Natural killer cell (primary cell): ENCODE measurements around the gene TBATA. TPM values are rescaled to one million over a fixed set of nuclear protein-coding genes. Genes with fewer than 3 reads are reported as not detected.

Experiments used
- ATAC-seq, 3 donors: fragments of 150-1000 bp in 2 of 3; fragments of 200-7000 bp in 1 of 3; cut with Tn5 transposase; 1 replicate in 1 of 3; 2 replicates in 2 of 3; pipeline ENCODE4 v1.10.0; 2021; ENCODE audit warnings: mild to moderate bottlenecking in 2 of 3, moderate library complexity in 2 of 3
- DNase-seq, 2 donors: peaks; one replicate each; pipeline versions ENCODE4 v3.0.0 to v3.0.0-alpha.2; 2013 to 2021; ENCODE audit warnings: mixed read lengths in 1 of 2
- H3K27ac ChIP-seq: one replicate; pipeline ENCODE4 v1.5.1; 2013; ENCODE audit warnings: mild to moderate bottlenecking, low read length
- H3K27me3 ChIP-seq: one replicate; pipeline ENCODE4 v1.6.1; 2013; ENCODE audit warnings: low read length; ENCODE audit not compliant: control insufficient read depth, insufficient read depth
- H3K36me3 ChIP-seq: one replicate; pipeline ENCODE4 v1.6.1; 2013; ENCODE audit warnings: low read length; ENCODE audit not compliant: control insufficient read depth, insufficient read depth
- H3K4me1 ChIP-seq: one replicate; pipeline ENCODE4 v1.6.1; 2013; ENCODE audit warnings: low read length; ENCODE audit not compliant: control insufficient read depth, insufficient read depth
- H3K4me3 ChIP-seq: one replicate; pipeline ENCODE4 v1.5.1; 2013; ENCODE audit warnings: low read length
- H3K9me3 ChIP-seq: one replicate; pipeline ENCODE4 v1.6.1; 2013; ENCODE audit warnings: low read length; ENCODE audit not compliant: control insufficient read depth, insufficient read depth
- H3K27ac Mint-ChIP-seq, 2 donors: one replicate each; pipeline ENCODE4 v1.8.0; 2022; ENCODE audit warnings: mild to moderate bottlenecking in 2 of 2, mixed read lengths in 2 of 2, moderate library complexity in 1 of 2
- H3K27me3 Mint-ChIP-seq, 2 donors: one replicate each; pipeline ENCODE4 v1.8.0; 2022; ENCODE audit warnings: low read depth in 2 of 2, mixed read lengths in 2 of 2
- H3K36me3 Mint-ChIP-seq: one replicate; pipeline ENCODE4 v1.8.0; 2022; ENCODE audit warnings: mixed read lengths
- H3K4me1 Mint-ChIP-seq, 2 donors: one replicate each; pipeline ENCODE4 v1.8.0; 2022; ENCODE audit warnings: mixed read lengths in 2 of 2
- H3K4me3 Mint-ChIP-seq: one replicate; pipeline ENCODE4 v1.8.0; 2022; ENCODE audit warnings: mild to moderate bottlenecking, moderate library complexity, mixed read lengths
- H3K9me3 Mint-ChIP-seq, 2 donors: one replicate each; pipeline ENCODE4 v1.8.0; 2022; ENCODE audit warnings: mixed read lengths in 2 of 2
- WGBS: methylation state at CpG from one replicate; pipeline ENCODE4 v1.1.7; 2013; ENCODE audit warnings: missing lambda C conversion rate; ENCODE audit not compliant: insufficient coverage; 5-methylcytosine and 5-hydroxymethylcytosine counted together
- intact Hi-C: fragments of 100-400 bp; cut with micrococcal nuclease; formaldehyde crosslinking; loops from one replicate; pipeline ENCODE4 v1.14.2; 2022
- total RNA-seq, 4 donors: library from RNA; stranded (reverse); fragments of 120-200 nt in 1 of 4; gene quantifications; one replicate each; pipeline versions ENCODE4 v1.2.3 to v1.2.4, GENCODE V29; 2013 to 2022
- TF ChIP-seq, protein P1 (sequence below): fragments of 200-600 bp; IDR thresholded peaks from one replicate; pipeline ENCODE4 v1.8.0; 2022; ENCODE audit warnings: antibody characterized with exemption

TBATA gene
- total RNA-seq, 3 donors from 2014 or later (not counting 1 experiment from before 2014, with no cell fraction given) = 0.16 TPM; not detected in 2

- DNase-seq (no peak), ATAC-seq (no peak)
- Mint-ChIP-seq H3K4me3 (no peak overlapping the region), H3K27me3 (peaks cover 4 to 10% of the 10 kb centered on the region in 2 donors), H3K36me3 (no peaks in the 10 kb centered on the region), H3K27ac (no peak overlapping the region), H3K9me3 (no peaks in the 10 kb centered on the region), H3K4me1 (peaks cover 6 to 14% of the 10 kb centered on the region in 2 donors)
- Histone ChIP-seq H3K4me3 (no peak overlapping the region), H3K27me3 (no peaks in the 10 kb centered on the region), H3K27ac (no peak overlapping the region), H3K36me3 (no peaks in the 10 kb centered on the region), H3K9me3 (no peaks in the 10 kb centered on the region), H3K4me1 (peaks cover 12% of the 10 kb centered on the region)
- TF ChIP-seq, protein P1, sequence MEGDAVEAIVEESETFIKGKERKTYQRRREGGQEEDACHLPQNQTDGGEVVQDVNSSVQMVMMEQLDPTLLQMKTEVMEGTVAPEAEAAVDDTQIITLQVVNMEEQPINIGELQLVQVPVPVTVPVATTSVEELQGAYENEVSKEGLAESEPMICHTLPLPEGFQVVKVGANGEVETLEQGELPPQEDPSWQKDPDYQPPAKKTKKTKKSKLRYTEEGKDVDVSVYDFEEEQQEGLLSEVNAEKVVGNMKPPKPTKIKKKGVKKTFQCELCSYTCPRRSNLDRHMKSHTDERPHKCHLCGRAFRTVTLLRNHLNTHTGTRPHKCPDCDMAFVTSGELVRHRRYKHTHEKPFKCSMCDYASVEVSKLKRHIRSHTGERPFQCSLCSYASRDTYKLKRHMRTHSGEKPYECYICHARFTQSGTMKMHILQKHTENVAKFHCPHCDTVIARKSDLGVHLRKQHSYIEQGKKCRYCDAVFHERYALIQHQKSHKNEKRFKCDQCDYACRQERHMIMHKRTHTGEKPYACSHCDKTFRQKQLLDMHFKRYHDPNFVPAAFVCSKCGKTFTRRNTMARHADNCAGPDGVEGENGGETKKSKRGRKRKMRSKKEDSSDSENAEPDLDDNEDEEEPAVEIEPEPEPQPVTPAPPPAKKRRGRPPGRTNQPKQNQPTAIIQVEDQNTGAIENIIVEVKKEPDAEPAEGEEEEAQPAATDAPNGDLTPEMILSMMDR = no peak
- 90% methylated on average over 3 of the region's 3 CpGs for WGBS
- intact Hi-C loops = no loop called here
Measured at GRCh38 chr10:70811881-70812280, 26.7 kb upstream of the TBATA start.

DNA sequence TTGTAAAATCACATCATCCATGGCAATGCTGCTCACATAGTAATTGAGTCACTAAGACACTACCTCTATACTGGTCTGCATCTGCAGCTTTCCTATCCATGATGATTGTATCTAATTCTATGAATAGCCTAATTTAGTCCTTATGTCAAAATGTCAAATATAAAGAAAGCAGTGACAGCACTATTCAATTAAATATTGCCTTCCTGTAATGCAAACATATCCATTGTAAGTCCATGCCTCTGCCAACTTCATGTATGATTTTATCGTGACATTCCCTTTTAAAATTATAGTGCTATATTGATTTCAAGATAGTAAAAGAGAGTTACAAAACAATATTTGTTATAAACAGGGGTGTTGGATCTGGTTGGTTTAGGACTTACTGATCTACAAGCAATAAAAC lies 25.8 kb upstream of the TBATA start:
- H3K27ac Mint-ChIP-seq = no peak overlapping the region
- peaks cover 4 to 10% of the 10 kb centered on the region in 2 donors for H3K27me3 Mint-ChIP-seq
- no peaks in the 10 kb centered on the region for H3K9me3 Mint-ChIP-seq

DNA sequence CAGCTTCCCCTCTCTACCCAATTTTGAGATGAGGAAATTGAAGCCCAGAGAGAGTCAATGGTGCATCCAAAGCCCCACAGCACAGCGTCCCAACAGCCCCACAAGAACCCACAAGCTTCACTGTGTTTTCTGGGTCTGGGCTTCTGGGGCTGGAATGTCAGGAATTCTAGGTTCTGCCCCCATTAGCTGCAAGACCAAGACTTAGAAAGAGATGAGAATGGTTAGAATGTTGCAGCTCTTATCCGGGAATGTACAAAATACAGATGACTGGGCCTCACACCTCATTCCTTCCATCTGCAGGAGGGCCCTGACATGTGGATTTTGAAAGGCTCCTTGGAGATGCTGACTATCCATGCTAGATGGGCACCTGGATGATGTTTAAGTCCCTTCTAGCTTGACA lies 24.5 kb upstream of the TBATA start:
- Histone ChIP-seq H3K36me3 (no peaks in the 10 kb centered on the region), H3K4me3 (no peak overlapping the region), H3K27me3 (peaks cover 2% of the 10 kb centered on the region), H3K9me3 (no peaks in the 10 kb centered on the region), H3K27ac (no peak overlapping the region), H3K4me1 (no peaks in the 10 kb centered on the region)
- TF ChIP-seq, protein P1 = no peak
- DNase-seq (no peak), ATAC-seq (no peak)
- no peaks in the 10 kb centered on the region for H3K9me3 Mint-ChIP-seq
- H3K27me3 Mint-ChIP-seq = peaks cover 4 to 13% of the 10 kb centered on the region in 2 donors
- WGBS = 100% methylated on average over 1 of the region's 2 CpGs
- peaks cover 0 to 7% of the 10 kb centered on the region in 2 donors for H3K4me1 Mint-ChIP-seq
- H3K27ac Mint-ChIP-seq = no peak overlapping the region
- intact Hi-C loops = no loop called here
- H3K36me3 Mint-ChIP-seq = no peaks in the 10 kb centered on the region
- H3K4me3 Mint-ChIP-seq = no peak overlapping the region

More for the DNA sequence above, 25.8 kb upstream of the TBATA start:
- H3K4me3 ChIP-seq = no peak overlapping the region
- WGBS = no CpG with 5 or more reads among the region's 1 CpG
- Mint-ChIP-seq H3K4me3 (no peak overlapping the region), H3K4me1 (peaks cover 0 to 8% of the 10 kb centered on the region in 2 donors), H3K36me3 (no peaks in the 10 kb centered on the region)
- H3K27me3 ChIP-seq = peaks cover 2% of the 10 kb centered on the region
- DNase-seq = no peak
- H3K4me1 ChIP-seq = peaks cover 7% of the 10 kb centered on the region
- H3K36me3 ChIP-seq = no peaks in the 10 kb centered on the region
- no peak for ATAC-seq
- no peaks in the 10 kb centered on the region for H3K9me3 ChIP-seq
- TF ChIP-seq, protein P1 = no peak
- H3K27ac ChIP-seq = no peak overlapping the region
- intact Hi-C loops = no loop called here

DNA sequence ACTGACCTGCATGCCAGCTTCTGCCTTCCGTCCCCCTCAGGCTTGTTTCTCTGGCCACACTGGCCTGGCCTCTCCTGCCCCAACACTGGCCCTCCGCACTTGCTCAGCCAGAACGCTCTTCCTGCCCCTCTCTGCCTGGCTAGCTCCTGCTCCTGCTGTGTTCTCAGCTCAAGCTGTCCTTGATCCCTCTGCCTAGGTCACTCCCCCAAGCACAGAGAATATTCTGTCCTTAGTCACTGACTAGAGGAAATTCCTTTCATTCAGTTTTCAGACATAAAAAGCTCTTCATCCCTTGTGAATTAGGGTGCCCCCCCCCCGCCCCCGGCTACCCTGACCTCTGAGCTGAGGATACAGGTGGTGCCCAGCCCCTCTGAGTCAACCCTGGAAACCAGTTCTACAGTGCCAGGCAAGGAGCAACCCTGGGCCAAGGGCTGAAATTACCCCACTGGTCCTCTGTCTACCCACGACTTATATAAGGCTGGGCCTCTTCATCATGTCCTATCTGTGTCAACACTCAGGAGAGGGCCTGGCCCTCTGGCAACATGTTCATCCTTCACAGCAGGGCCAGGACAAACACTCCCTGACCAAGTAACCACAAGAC lies 23.9 kb upstream of the TBATA start:
- 96% methylated on average over 6 of the region's 6 CpGs for WGBS
- TF ChIP-seq, protein P1 = no peak
- no peaks in the 10 kb centered on the region for H3K36me3 Mint-ChIP-seq
- peaks cover 0 to under 1% of the 10 kb centered on the region in 2 donors for H3K4me1 Mint-ChIP-seq
- Histone ChIP-seq H3K27ac (no peak overlapping the region), H3K4me1 (no peaks in the 10 kb centered on the region), H3K36me3 (no peaks in the 10 kb centered on the region), H3K9me3 (no peaks in the 10 kb centered on the region), H3K4me3 (no peak overlapping the region), H3K27me3 (peaks cover 2% of the 10 kb centered on the region)
- H3K27me3 Mint-ChIP-seq = peaks cover 4 to 16% of the 10 kb centered on the region in 2 donors
- intact Hi-C loops = no loop called here
- ATAC-seq = no peak
- H3K4me3 Mint-ChIP-seq = no peak overlapping the region
- H3K27ac Mint-ChIP-seq = no peak overlapping the region
- DNase-seq = no peak
- H3K9me3 Mint-ChIP-seq = no peaks in the 10 kb centered on the region
